ENCODE results near the gene OR1F1.

DNA sequence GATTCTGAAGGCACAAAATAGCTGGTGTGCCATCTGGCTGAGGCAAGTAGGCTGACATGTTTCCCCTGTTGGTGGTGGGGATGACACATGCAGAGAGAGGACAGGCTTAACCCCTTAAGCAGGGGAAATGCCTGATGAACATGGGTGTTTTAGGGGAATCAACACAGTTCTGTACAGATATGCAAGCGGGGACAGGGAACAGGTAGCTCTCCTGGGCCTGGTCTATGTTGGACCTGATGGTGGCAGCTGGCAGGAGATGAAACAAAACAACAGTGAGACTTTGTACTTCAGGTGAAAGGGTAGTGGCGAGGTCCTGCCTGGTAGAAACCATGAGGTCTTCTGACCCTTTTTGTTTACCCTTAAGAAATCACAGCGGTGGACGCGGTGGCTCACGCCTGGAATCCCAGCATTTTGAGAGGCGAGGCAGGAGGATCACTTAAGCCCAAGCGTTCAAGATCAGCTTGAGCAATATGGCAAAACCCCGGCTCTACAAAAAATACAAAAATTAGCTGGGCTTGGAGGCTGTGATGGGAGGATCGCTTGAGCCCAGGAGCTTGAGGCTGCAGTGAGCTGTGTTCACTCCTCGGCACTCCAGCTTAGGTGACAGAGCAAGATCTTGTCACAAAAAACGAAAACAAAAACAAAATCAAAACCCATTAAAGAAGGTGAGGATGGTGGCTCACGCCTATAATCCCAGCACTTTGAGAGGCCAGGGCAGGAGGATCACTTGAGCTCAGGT lies 10.5 kb downstream of the OR1F1 start:
- TF ChIP-seq, protein P1, sequence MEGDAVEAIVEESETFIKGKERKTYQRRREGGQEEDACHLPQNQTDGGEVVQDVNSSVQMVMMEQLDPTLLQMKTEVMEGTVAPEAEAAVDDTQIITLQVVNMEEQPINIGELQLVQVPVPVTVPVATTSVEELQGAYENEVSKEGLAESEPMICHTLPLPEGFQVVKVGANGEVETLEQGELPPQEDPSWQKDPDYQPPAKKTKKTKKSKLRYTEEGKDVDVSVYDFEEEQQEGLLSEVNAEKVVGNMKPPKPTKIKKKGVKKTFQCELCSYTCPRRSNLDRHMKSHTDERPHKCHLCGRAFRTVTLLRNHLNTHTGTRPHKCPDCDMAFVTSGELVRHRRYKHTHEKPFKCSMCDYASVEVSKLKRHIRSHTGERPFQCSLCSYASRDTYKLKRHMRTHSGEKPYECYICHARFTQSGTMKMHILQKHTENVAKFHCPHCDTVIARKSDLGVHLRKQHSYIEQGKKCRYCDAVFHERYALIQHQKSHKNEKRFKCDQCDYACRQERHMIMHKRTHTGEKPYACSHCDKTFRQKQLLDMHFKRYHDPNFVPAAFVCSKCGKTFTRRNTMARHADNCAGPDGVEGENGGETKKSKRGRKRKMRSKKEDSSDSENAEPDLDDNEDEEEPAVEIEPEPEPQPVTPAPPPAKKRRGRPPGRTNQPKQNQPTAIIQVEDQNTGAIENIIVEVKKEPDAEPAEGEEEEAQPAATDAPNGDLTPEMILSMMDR (IDR thresholded peaks at IDR 0.05) = no peak
- TF ChIP-seq EZH2 (IDR thresholded peaks at IDR 0.05; ENCODE audit: borderline replicate concordance, insufficient read depth, low read depth, low read length, poor library complexity, severe bottlenecking) = no peak
